ENCODE data around the gene AOPEP. TPM values are rescaled to one million over a fixed set of nuclear protein-coding genes. Genes with fewer than 3 reads are reported as not detected.

The AOPEP gene
- total RNA-seq, 1 experiment from 2014 or later = 89.5 TPM

GRCh38 chr9:94911211-94911610, 184.7 kb downstream of the AOPEP start:
- Mint-ChIP-seq H3K27ac (ENCODE audit: unreplicated experiment) (peak overlapping the region; percentile 97), H3K4me1 (ENCODE audit: low read depth, unreplicated experiment) (peaks cover 70% of the 10 kb centered on the region), H3K36me3 (ENCODE audit: insufficient read depth, unreplicated experiment) (peaks cover 15% of the 10 kb centered on the region), H3K9me3 (ENCODE audit: low read depth, unreplicated experiment) (no peaks in the 10 kb centered on the region), H3K27me3 (ENCODE audit: unreplicated experiment) (no peaks in the 10 kb centered on the region), H3K4me3 (ENCODE audit: low read depth, unreplicated experiment) (no peak overlapping the region)
- intact Hi-C loops (cut with micrococcal nuclease; ENCODE audit: unreplicated experiment) = loop anchor here (5.0 kb wide), 1 partner anchor 59 kb away; no protein-coding TSS in a partner anchor
- BruUV-seq (replicated peaks) = no TSS peak
- CTCF ChIA-PET = no interaction called here
- DNase-seq = no peak
- TF ChIP-seq CTCF (IDR thresholded peaks at IDR 0.05; ENCODE audit: unreplicated experiment) = no peak

- H3K27me3 Mint-ChIP-seq (ENCODE audit: unreplicated experiment) = no peaks in the 10 kb centered on the region
- peak overlapping the region; percentile 74 for H3K27ac Mint-ChIP-seq (ENCODE audit: unreplicated experiment)
- CTCF ChIA-PET = interaction anchor here (0.9 kb wide), 1 partner anchor 8 kb away, joined by 7 read pairs; no protein-coding TSS in a partner anchor
- no peak for DNase-seq
- H3K4me1 Mint-ChIP-seq (ENCODE audit: low read depth, unreplicated experiment) = peaks cover 74% of the 10 kb centered on the region
- H3K36me3 Mint-ChIP-seq (ENCODE audit: insufficient read depth, unreplicated experiment) = peaks cover 15% of the 10 kb centered on the region
- no peaks in the 10 kb centered on the region for H3K9me3 Mint-ChIP-seq (ENCODE audit: low read depth, unreplicated experiment)
- peak overlapping the region; percentile 47 for H3K4me3 Mint-ChIP-seq (ENCODE audit: low read depth, unreplicated experiment)
- TF ChIP-seq CTCF (IDR thresholded peaks at IDR 0.05; ENCODE audit: unreplicated experiment) = no peak
- intact Hi-C loops (cut with micrococcal nuclease; ENCODE audit: unreplicated experiment) = loop anchor here (2.0 to 5.0 kb wide), 3 partner anchors 45 to 107 kb away; no protein-coding TSS in a partner anchor
- BruUV-seq (replicated peaks) = no TSS peak
These were observed 185.6 kb downstream of the AOPEP start for GRCh38 chr9:94911986-94912635.

- no peaks in the 10 kb centered on the region for H3K9me3 Mint-ChIP-seq (ENCODE audit: low read depth, unreplicated experiment)
These were observed 186.3 kb downstream of the AOPEP start for GRCh38 chr9:94912700-94913249.

GRCh38 chr9:94913550-94913949, 187.1 kb downstream of the AOPEP start:
- CTCF ChIA-PET = interaction anchor here (0.6 to 1.7 kb wide), 7 partner anchors 9 to 114 kb away, joined by 3 to 5 read pairs (median 3); no protein-coding TSS in a partner anchor
- Mint-ChIP-seq H3K4me3 (ENCODE audit: low read depth, unreplicated experiment) (peak overlapping the region; percentile 50), H3K27ac (ENCODE audit: unreplicated experiment) (peak overlapping the region; percentile 98), H3K27me3 (ENCODE audit: unreplicated experiment) (no peaks in the 10 kb centered on the region), H3K9me3 (ENCODE audit: low read depth, unreplicated experiment) (no peaks in the 10 kb centered on the region), H3K4me1 (ENCODE audit: low read depth, unreplicated experiment) (peaks cover 74% of the 10 kb centered on the region), H3K36me3 (ENCODE audit: insufficient read depth, unreplicated experiment) (peaks cover 15% of the 10 kb centered on the region)
- no peak for TF ChIP-seq CTCF (IDR thresholded peaks at IDR 0.05; ENCODE audit: unreplicated experiment)
- no peak for DNase-seq
- intact Hi-C loops (cut with micrococcal nuclease; ENCODE audit: unreplicated experiment) = loop anchor here (2.0 to 5.0 kb wide), 3 partner anchors 47 to 109 kb away; no protein-coding TSS in a partner anchor
- BruUV-seq (replicated peaks) = TSS peak; percentile 71

More at GRCh38 chr9:94912700-94913249, 186.3 kb downstream of the AOPEP start:
- intact Hi-C loops (cut with micrococcal nuclease; ENCODE audit: unreplicated experiment) = loop anchor here (2.0 to 5.0 kb wide), 3 partner anchors 46 to 108 kb away; no protein-coding TSS in a partner anchor
- BruUV-seq (replicated peaks) = no TSS peak
- peaks cover 74% of the 10 kb centered on the region for H3K4me1 Mint-ChIP-seq (ENCODE audit: low read depth, unreplicated experiment)
- H3K27ac Mint-ChIP-seq (ENCODE audit: unreplicated experiment) = peak overlapping the region; percentile 74
- CTCF ChIA-PET = interaction anchor here (0.9 to 1.7 kb wide), 5 partner anchors 9 to 113 kb away, joined by 3 to 7 read pairs (median 3); no protein-coding TSS in a partner anchor
- H3K36me3 Mint-ChIP-seq (ENCODE audit: insufficient read depth, unreplicated experiment) = peaks cover 15% of the 10 kb centered on the region
- peak overlapping the region; percentile 47 for H3K4me3 Mint-ChIP-seq (ENCODE audit: low read depth, unreplicated experiment)
- H3K27me3 Mint-ChIP-seq (ENCODE audit: unreplicated experiment) = no peaks in the 10 kb centered on the region
- peak; percentile 47 for DNase-seq
- no peak for TF ChIP-seq CTCF (IDR thresholded peaks at IDR 0.05; ENCODE audit: unreplicated experiment)
